Colonic mucosa (tissue), 4 donors: ENCODE results near the gene SERPINA5. TPM values are rescaled to one million over a fixed set of nuclear protein-coding genes. Genes with fewer than 3 reads are reported as not detected.

Experiments
- DNase-seq: peaks from one replicate; pipeline ENCODE4 v3.0.0-alpha.2; 2020
- H3K27ac ChIP-seq: fragments of 200-600 bp; one replicate; pipeline ENCODE4 v1.8.0; 2021
- H3K27me3 ChIP-seq: fragments of 200-600 bp; one replicate; pipeline ENCODE4 v1.8.0; 2021
- H3K36me3 ChIP-seq: fragments of 200-600 bp; one replicate; pipeline ENCODE4 v1.8.0; 2021
- H3K4me1 ChIP-seq: fragments of 200-600 bp; one replicate; pipeline ENCODE4 v1.8.0; 2021; ENCODE audit warnings: mild to moderate bottlenecking
- H3K4me3 ChIP-seq: fragments of 200-600 bp; one replicate; pipeline ENCODE4 v1.8.0; 2021
- H3K9ac ChIP-seq, 2 donors: one replicate each; pipeline ENCODE4 v1.7.0; 2013; ENCODE audit warnings: control low read depth in 2 of 2, low read depth in 2 of 2, low read length in 2 of 2
- H3K9me3 ChIP-seq: fragments of 200-600 bp; one replicate; pipeline ENCODE4 v1.8.0; 2021
- CTCF ChIP-seq: fragments of 200-600 bp; IDR thresholded peaks from one replicate; pipeline ENCODE4 v1.8.0; 2022; ENCODE audit warnings: antibody characterized with exemption, mild to moderate bottlenecking
- intact Hi-C: fragments of 100-400 bp; cut with DNase I; formaldehyde crosslinking; loops from one replicate; pipeline ENCODE4 v1.14.1; 2022
- total RNA-seq, 2 donors: library from RNA; stranded (reverse); fragmentation: NEBNext Ultra II Directional in 1 of 2; extraction: Animal tissue kit (Norgen Biotek cat#: 25700) in 1 of 2; gene quantifications; one replicate each; pipeline ENCODE4 v1.2.1, GENCODE V29; 2021
- donor health status: healthy.
- donor health status: DM: no; HTN: no; CAD: no.
- donor health status: DM: no; HTN: no; CAD: no.

Gene SERPINA5
- total RNA-seq, result 1 to 10 TPM in 1 of 2 donors, under 1 TPM in 1; 0.61 to 2.9 TPM

- H3K36me3 ChIP-seq, result no peaks in the 10 kb centered on the region
- DNase-seq, result no peak
- H3K27me3 ChIP-seq, result no peaks in the 10 kb centered on the region
- H3K4me3 ChIP-seq, result no peak within 1 kb of the TSS
- no peak within 1 kb of the TSS for H3K9ac ChIP-seq
- intact Hi-C loops, result no loop called here
- no peak for TF ChIP-seq CTCF
- H3K27ac ChIP-seq, result no peak within 1 kb of the TSS
- no peaks in the 10 kb centered on the region for H3K9me3 ChIP-seq
- no peaks in the 10 kb centered on the region for H3K4me1 ChIP-seq
Measured at GRCh38 chr14:94581127-94581999, at the start of gene SERPINA5. Gene SERPINA5, plus strand, starts transcription at chr14:94581426. Its CDS starts 5,937 bp downstream, at chr14:94587363.

GRCh38 chr14:94532447-94532846 lies 48.8 kb upstream of the SERPINA5 start:
- no peak for TF ChIP-seq CTCF
- Histone ChIP-seq H3K9ac (no peak overlapping the region), H3K27me3 (no peaks in the 10 kb centered on the region), H3K9me3 (no peaks in the 10 kb centered on the region), H3K4me3 (no peak overlapping the region), H3K4me1 (no peaks in the 10 kb centered on the region), H3K27ac (no peak overlapping the region), H3K36me3 (no peaks in the 10 kb centered on the region)
- DNase-seq, result no peak
- intact Hi-C loops, result no loop called here

GRCh38 chr14:94535506-94535905 lies 45.7 kb upstream of the SERPINA5 start:
- H3K36me3 ChIP-seq, result no peaks in the 10 kb centered on the region
- no peaks in the 10 kb centered on the region for H3K27me3 ChIP-seq
- DNase-seq, result no peak
- intact Hi-C loops, result no loop called here
- no peak overlapping the region for H3K4me3 ChIP-seq
- H3K9me3 ChIP-seq, result no peaks in the 10 kb centered on the region
- H3K27ac ChIP-seq, result no peak overlapping the region
- H3K4me1 ChIP-seq, result no peaks in the 10 kb centered on the region
- H3K9ac ChIP-seq, result no peak overlapping the region
- no peak for TF ChIP-seq CTCF

- H3K4me1 ChIP-seq, result no peaks in the 10 kb centered on the region
- no peak overlapping the region for H3K27ac ChIP-seq
- H3K4me3 ChIP-seq, result no peak overlapping the region
- intact Hi-C loops, result no loop called here
- no peak overlapping the region for H3K9ac ChIP-seq
- H3K36me3 ChIP-seq, result no peaks in the 10 kb centered on the region
- H3K27me3 ChIP-seq, result no peaks in the 10 kb centered on the region
- H3K9me3 ChIP-seq, result no peaks in the 10 kb centered on the region
- no peak for TF ChIP-seq CTCF
- DNase-seq, result no peak
Measured at GRCh38 chr14:94536836-94537235, 44.4 kb upstream of the SERPINA5 start.

GRCh38 chr14:94538070-94538740 lies 43.0 kb upstream of the SERPINA5 start:
- H3K4me1 ChIP-seq, result no peaks in the 10 kb centered on the region
- DNase-seq, result no peak
- no peak overlapping the region for H3K27ac ChIP-seq
- no peak for TF ChIP-seq CTCF
- no peaks in the 10 kb centered on the region for H3K36me3 ChIP-seq
- intact Hi-C loops, result no loop called here
- H3K27me3 ChIP-seq, result no peaks in the 10 kb centered on the region
- H3K9ac ChIP-seq, result no peak overlapping the region
- H3K9me3 ChIP-seq, result no peaks in the 10 kb centered on the region
- H3K4me3 ChIP-seq, result no peak overlapping the region
